Measurements from ENCODE around the gene NEXN.

DNA sequence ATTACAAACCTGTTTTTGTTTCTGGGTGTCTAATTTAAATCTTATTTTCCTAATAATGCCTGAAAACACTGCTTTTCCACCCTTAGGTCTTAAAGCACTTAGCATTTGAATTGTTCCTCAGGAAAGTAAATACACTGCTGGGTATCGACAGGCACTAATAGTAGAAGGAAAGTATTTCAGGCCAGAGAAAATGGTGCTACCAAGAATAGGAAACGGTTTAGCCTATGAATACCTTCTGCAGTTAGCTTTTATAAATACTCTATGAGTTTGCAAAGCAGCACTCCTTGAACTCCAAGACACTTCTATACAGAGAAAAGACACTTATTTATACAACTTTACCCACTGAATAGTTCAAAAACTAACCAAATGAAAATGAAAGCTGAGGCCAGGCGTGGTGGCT is 83.7 kb downstream of the NEXN start:
- TF ChIP-seq ELF4 (IDR thresholded peaks at IDR 0.05) (no peak), NFRKB (IDR thresholded peaks at IDR 0.05) (no peak), TARDBP (IDR thresholded peaks at IDR 0.05) (no peak), SP1 (IDR thresholded peaks at IDR 0.05) (no peak), ZNF384 (IDR thresholded peaks at IDR 0.05) (no peak), BHLHE40 (IDR thresholded peaks at IDR 0.05; ENCODE audit: borderline replicate concordance) (no peak), FOXA1 (IDR thresholded peaks at IDR 0.05) (no peak)

Measured in HEK293T (cell line).